Liver (tissue), 9 donors: ENCODE results near the gene INPP5A. TPM values are rescaled to one million over a fixed set of nuclear protein-coding genes. Genes with fewer than 3 reads are reported as not detected.

ENCODE experiments used
- DNase-seq: peaks from one replicate; pipeline ENCODE4 v3.0.0-alpha.2; 2017; ENCODE audit warnings: low spot score
- H3K27ac ChIP-seq, 2 donors: one replicate each; pipeline ENCODE4 v1.7.0; 2013; ENCODE audit warnings: inconsistent platforms in 2 of 2, low read length in 2 of 2, control low read depth in 1 of 2, low read depth in 1 of 2, mild to moderate bottlenecking in 1 of 2
- H3K27me3 ChIP-seq, 4 donors: one replicate each; pipeline versions ENCODE4 v1.6.1 to v1.7.0; 2013; ENCODE audit warnings: low read length in 3 of 4, inconsistent platforms in 1 of 4, mild to moderate bottlenecking in 1 of 4, moderate library complexity in 1 of 4; ENCODE audit not compliant: control insufficient read depth in 4 of 4, insufficient read depth in 4 of 4
- H3K36me3 ChIP-seq, 4 donors: one replicate each; pipeline versions ENCODE4 v1.6.1 to v1.7.0; 2013; ENCODE audit warnings: low read length in 3 of 4, mild to moderate bottlenecking in 3 of 4, low read depth in 1 of 4, moderate library complexity in 1 of 4; ENCODE audit not compliant: control insufficient read depth in 4 of 4, insufficient read depth in 3 of 4
- H3K4me1 ChIP-seq, 4 donors: one replicate each; pipeline versions ENCODE4 v1.6.1 to v1.7.0; 2013; ENCODE audit warnings: low read length in 3 of 4, mild to moderate bottlenecking in 3 of 4, moderate library complexity in 1 of 4; ENCODE audit not compliant: control insufficient read depth in 4 of 4, insufficient read depth in 4 of 4
- H3K4me3 ChIP-seq, 3 donors: one replicate each; pipeline versions ENCODE4 v1.6.1 to v1.7.0; 2013; ENCODE audit warnings: low read length in 3 of 3, control low read depth in 1 of 3, low read depth in 1 of 3, mild to moderate bottlenecking in 1 of 3
- H3K9ac ChIP-seq, 2 donors: one replicate each; pipeline ENCODE4 v1.7.0; 2013; ENCODE audit warnings: low read length in 2 of 2, mild to moderate bottlenecking in 2 of 2, moderate library complexity in 2 of 2, control low read depth in 1 of 2, low read depth in 1 of 2
- H3K9me3 ChIP-seq, 4 donors: one replicate each; pipeline versions ENCODE4 v1.6.1 to v1.7.0; 2013; ENCODE audit warnings: low read length in 3 of 4; ENCODE audit not compliant: control insufficient read depth in 4 of 4
- EGR1 ChIP-seq, 2 donors: IDR thresholded peaks; 2 replicates each; pipeline ENCODE4 v1.6.1; 2016 to 2018; ENCODE audit warnings: antibody characterized with exemption in 2 of 2, low read depth in 2 of 2
- FOXA1 ChIP-seq: IDR thresholded peaks from 2 replicates; pipeline ENCODE4 v1.6.1; 2016; ENCODE audit warnings: antibody characterized with exemption
- FOXA2 ChIP-seq: IDR thresholded peaks from 2 replicates; pipeline ENCODE4 v1.6.1; 2016; ENCODE audit warnings: antibody characterized with exemption
- GABPA ChIP-seq, 2 donors: IDR thresholded peaks in 1 of 2; conservative IDR thresholded peaks in 1 of 2; 2 replicates each; pipeline ENCODE4 v1.6.1; 2016; ENCODE audit warnings: antibody characterized with exemption in 2 of 2, mild to moderate bottlenecking in 1 of 2, moderate library complexity in 1 of 2
- HNF4A ChIP-seq, 2 donors: conservative IDR thresholded peaks; 2 replicates each; pipeline ENCODE4 v1.6.1; 2016; ENCODE audit warnings: antibody characterized with exemption in 2 of 2, mild to moderate bottlenecking in 2 of 2
- HNF4G ChIP-seq: IDR thresholded peaks from 2 replicates; pipeline ENCODE4 v1.6.1; 2016; ENCODE audit warnings: antibody characterized with exemption
- JUND ChIP-seq, 2 donors: IDR thresholded peaks; 2 replicates each; pipeline ENCODE4 v1.6.1; 2016; ENCODE audit warnings: antibody characterized with exemption in 2 of 2
- NR2F2 ChIP-seq: IDR thresholded peaks from 2 replicates; pipeline ENCODE4 v1.6.1; 2016; ENCODE audit warnings: antibody characterized with exemption
- RAD21 ChIP-seq, 2 donors: IDR thresholded peaks; 2 replicates each; pipeline ENCODE4 v1.6.1; 2016; ENCODE audit warnings: antibody characterized with exemption in 2 of 2, mild to moderate bottlenecking in 2 of 2
- RXRA ChIP-seq, 2 donors: IDR thresholded peaks; 2 replicates each; pipeline ENCODE4 v1.6.1; 2017 to 2018; ENCODE audit warnings: antibody characterized with exemption in 2 of 2, mild to moderate bottlenecking in 1 of 2
- SP1 ChIP-seq: IDR thresholded peaks from 2 replicates; pipeline ENCODE4 v1.6.1; 2018; ENCODE audit warnings: antibody characterized with exemption, mild to moderate bottlenecking
- TAF1 ChIP-seq: conservative IDR thresholded peaks from 2 replicates; pipeline ENCODE4 v1.6.1; 2016; ENCODE audit warnings: antibody characterized with exemption, mild to moderate bottlenecking
- YY1 ChIP-seq: IDR thresholded peaks from 2 replicates; pipeline ENCODE4 v1.6.1; 2016; ENCODE audit warnings: antibody characterized with exemption, mild to moderate bottlenecking
- WGBS: extraction: QIAGEN DNeasy Blood & Tissue Kit; methylation state at CpG from one replicate; pipeline ENCODE4 v1.1.7; 2013; 5-methylcytosine and 5-hydroxymethylcytosine counted together
- polyA plus RNA-seq, 2 donors: library from polyadenylated mRNA; stranded (reverse) in 1 of 2; unstranded in 1 of 2; fragments of 200-250 nt in 1 of 2; fragments of >200 nt in 1 of 2; fragmentation: Nextera tagmentation in 1 of 2; extraction: Ambion mirVana in 1 of 2; gene quantifications; one replicate each; pipeline versions ENCODE4 v1.2.1 to v1.2.3, GENCODE V29; 2013 to 2015
- total RNA-seq, 2 donors: library from RNA; depleted of rRNA; stranded (reverse); fragments of >200 nt; gene quantifications; one replicate each; pipeline ENCODE4 v1.2.3, GENCODE V29; 2014
- TF ChIP-seq, protein P1 (sequence below): fragments of 150-350 bp; IDR thresholded peaks from 2 replicates; pipeline ENCODE4 v1.5.1; 2017; ENCODE audit warnings: improper control_type of control experiment, low read depth, low read length; ENCODE audit not compliant: missing input control
- TF ChIP-seq, protein P2 (sequence below): IDR thresholded peaks from 2 replicates; pipeline ENCODE4 v1.6.1; 2016; ENCODE audit warnings: antibody characterized with exemption
- TF ChIP-seq, protein P3 (sequence below): IDR thresholded peaks from 2 replicates; pipeline ENCODE4 v1.6.1; 2016; ENCODE audit warnings: antibody characterized with exemption
- TF ChIP-seq, protein P4 (sequence below): IDR thresholded peaks from 2 replicates; pipeline ENCODE4 v1.6.1; 2016; ENCODE audit warnings: antibody characterized with exemption
- TF ChIP-seq, protein P5 (sequence below): IDR thresholded peaks from 2 replicates; pipeline ENCODE4 v1.6.1; 2016; ENCODE audit warnings: antibody characterized with exemption, mild to moderate bottlenecking
- donor health status: healthy.
- donor health status: healthy.
- donor health status: healthy.
- donor health status: healthy.
- donor health status: healthy.

Gene INPP5A
- total and polyA plus RNA-seq, 4 donors = 4.3 to 26.5 (median 10.9) TPM

DNA sequence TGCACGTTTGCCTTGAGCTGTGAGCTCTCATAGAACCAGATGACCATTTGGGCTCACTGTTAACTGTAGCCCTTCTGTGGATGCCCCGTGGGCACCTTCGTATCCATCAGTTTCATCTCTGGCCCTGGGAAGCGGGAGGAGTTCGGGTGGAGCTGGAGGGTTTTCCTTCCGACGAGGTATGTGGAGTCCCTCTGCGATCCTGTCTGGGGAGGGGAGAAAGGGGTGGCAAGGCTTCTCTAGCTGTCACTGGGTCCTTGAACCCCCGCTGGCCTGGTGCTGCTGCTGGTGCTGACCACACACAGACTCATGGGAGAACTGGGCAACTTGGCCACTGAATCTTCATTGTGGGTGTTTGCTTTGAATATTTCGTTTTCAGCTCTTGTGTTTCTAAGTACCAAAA is 32.7 kb downstream of the INPP5A start (continued):
- TF ChIP-seq, protein P1, sequence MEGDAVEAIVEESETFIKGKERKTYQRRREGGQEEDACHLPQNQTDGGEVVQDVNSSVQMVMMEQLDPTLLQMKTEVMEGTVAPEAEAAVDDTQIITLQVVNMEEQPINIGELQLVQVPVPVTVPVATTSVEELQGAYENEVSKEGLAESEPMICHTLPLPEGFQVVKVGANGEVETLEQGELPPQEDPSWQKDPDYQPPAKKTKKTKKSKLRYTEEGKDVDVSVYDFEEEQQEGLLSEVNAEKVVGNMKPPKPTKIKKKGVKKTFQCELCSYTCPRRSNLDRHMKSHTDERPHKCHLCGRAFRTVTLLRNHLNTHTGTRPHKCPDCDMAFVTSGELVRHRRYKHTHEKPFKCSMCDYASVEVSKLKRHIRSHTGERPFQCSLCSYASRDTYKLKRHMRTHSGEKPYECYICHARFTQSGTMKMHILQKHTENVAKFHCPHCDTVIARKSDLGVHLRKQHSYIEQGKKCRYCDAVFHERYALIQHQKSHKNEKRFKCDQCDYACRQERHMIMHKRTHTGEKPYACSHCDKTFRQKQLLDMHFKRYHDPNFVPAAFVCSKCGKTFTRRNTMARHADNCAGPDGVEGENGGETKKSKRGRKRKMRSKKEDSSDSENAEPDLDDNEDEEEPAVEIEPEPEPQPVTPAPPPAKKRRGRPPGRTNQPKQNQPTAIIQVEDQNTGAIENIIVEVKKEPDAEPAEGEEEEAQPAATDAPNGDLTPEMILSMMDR = no peak

DNA sequence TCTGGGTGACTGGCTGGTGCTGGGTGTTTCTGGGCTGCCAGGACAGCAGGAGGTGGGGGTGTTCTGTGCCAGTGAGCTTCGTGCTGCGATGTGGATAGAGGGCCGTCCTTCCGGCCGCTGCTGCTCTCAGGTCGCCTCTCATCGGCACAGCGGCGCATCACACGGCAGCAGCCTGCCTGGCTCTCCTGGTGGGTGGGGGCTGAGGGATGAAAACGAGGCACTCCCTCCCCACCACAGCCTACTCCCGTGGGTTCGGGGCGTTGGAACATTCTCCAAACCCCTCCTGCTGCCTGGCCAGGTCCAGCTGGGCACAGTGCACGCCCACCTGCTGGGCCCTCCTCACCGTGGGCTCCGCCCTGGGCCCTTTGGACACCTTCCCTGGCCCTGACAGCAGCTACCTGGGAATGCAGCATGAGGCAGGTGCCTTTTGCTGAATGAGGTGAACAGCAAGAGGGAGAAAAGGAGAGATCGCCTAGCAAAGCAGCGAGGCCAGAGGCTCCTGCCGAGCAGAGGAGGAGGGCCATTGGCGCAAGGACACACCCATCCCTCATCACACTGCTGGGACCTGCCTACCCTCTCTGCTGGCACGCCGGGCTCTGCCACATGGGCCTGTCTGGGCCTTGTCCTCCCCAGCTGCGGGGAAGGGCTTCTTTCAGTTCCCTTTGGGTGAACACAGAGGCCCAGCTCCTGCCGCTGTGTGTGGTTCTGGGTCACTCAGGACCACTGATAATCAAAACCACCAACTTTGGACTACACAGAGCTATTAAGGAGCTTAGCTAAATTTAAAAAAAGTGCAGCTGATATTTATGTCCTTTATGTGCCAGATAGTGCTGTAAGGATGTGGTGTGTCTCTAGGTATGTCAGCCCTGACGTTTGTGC is 33.4 kb downstream of the INPP5A start:
- no peaks in the 10 kb centered on the region for H3K36me3 ChIP-seq
- no peaks in the 10 kb centered on the region for H3K27me3 ChIP-seq
- TF ChIP-seq HNF4G (no peak), NR2F2 (no peak), RAD21 (IDR thresholded peaks at IDR 0.05) (no peak), YY1 (no peak), GABPA (IDR thresholded peaks at IDR 0.05 in 1 of 2, conservative IDR thresholded peaks at IDR 0.05 in 1 of 2) (no peak), EGR1 (IDR thresholded peaks at IDR 0.05; ENCODE audit: low read depth in 2 of 2) (no peak), HNF4A (conservative IDR thresholded peaks at IDR 0.05) (no peak), TAF1 (no peak), JUND (IDR thresholded peaks at IDR 0.05) (no peak), FOXA1 (no peak), RXRA (IDR thresholded peaks at IDR 0.05) (no peak), SP1 (no peak), FOXA2 (no peak)
- TF ChIP-seq, protein P2, sequence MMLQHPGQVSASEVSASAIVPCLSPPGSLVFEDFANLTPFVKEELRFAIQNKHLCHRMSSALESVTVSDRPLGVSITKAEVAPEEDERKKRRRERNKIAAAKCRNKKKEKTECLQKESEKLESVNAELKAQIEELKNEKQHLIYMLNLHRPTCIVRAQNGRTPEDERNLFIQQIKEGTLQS = no peak
- TF ChIP-seq, protein P3, sequence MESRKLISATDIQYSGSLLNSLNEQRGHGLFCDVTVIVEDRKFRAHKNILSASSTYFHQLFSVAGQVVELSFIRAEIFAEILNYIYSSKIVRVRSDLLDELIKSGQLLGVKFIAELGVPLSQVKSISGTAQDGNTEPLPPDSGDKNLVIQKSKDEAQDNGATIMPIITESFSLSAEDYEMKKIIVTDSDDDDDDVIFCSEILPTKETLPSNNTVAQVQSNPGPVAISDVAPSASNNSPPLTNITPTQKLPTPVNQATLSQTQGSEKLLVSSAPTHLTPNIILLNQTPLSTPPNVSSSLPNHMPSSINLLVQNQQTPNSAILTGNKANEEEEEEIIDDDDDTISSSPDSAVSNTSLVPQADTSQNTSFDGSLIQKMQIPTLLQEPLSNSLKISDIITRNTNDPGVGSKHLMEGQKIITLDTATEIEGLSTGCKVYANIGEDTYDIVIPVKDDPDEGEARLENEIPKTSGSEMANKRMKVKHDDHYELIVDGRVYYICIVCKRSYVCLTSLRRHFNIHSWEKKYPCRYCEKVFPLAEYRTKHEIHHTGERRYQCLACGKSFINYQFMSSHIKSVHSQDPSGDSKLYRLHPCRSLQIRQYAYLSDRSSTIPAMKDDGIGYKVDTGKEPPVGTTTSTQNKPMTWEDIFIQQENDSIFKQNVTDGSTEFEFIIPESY = no peak
- TF ChIP-seq, protein P4, sequence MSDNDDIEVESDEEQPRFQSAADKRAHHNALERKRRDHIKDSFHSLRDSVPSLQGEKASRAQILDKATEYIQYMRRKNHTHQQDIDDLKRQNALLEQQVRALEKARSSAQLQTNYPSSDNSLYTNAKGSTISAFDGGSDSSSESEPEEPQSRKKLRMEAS = no peak
- TF ChIP-seq, protein P5, sequence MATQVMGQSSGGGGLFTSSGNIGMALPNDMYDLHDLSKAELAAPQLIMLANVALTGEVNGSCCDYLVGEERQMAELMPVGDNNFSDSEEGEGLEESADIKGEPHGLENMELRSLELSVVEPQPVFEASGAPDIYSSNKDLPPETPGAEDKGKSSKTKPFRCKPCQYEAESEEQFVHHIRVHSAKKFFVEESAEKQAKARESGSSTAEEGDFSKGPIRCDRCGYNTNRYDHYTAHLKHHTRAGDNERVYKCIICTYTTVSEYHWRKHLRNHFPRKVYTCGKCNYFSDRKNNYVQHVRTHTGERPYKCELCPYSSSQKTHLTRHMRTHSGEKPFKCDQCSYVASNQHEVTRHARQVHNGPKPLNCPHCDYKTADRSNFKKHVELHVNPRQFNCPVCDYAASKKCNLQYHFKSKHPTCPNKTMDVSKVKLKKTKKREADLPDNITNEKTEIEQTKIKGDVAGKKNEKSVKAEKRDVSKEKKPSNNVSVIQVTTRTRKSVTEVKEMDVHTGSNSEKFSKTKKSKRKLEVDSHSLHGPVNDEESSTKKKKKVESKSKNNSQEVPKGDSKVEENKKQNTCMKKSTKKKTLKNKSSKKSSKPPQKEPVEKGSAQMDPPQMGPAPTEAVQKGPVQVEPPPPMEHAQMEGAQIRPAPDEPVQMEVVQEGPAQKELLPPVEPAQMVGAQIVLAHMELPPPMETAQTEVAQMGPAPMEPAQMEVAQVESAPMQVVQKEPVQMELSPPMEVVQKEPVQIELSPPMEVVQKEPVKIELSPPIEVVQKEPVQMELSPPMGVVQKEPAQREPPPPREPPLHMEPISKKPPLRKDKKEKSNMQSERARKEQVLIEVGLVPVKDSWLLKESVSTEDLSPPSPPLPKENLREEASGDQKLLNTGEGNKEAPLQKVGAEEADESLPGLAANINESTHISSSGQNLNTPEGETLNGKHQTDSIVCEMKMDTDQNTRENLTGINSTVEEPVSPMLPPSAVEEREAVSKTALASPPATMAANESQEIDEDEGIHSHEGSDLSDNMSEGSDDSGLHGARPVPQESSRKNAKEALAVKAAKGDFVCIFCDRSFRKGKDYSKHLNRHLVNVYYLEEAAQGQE = no peak
- TF ChIP-seq, protein P1 = no peak
- WGBS = 87% methylated on average over 26 of the region's 26 CpGs
- no peak for DNase-seq
- H3K9ac ChIP-seq = no peak overlapping the region
- H3K4me1 ChIP-seq = peaks cover 6 to 24% (median 19%) of the 10 kb centered on the region in 4 donors
- no peak overlapping the region for H3K27ac ChIP-seq
- no peaks in the 10 kb centered on the region for H3K9me3 ChIP-seq
- H3K4me3 ChIP-seq = no peak overlapping the region
